IMR-90 (cell line): ENCODE results near the gene PPP6C. TPM values are rescaled to one million over a fixed set of nuclear protein-coding genes. Genes with fewer than 3 reads are reported as not detected.

Source experiments
- ATAC-seq: fragments of 200-7000 bp; cut with Tn5 transposase; 2 replicates; pipeline ENCODE4 v1.9.1; 2020; ENCODE audit warnings: low read depth, mild to moderate bottlenecking, moderate library complexity
- BruUV-seq: library from RNA; stranded (reverse); fragments of 400-500 nt; replicated peaks from 2 replicates; lab custom pipeline; 2021; lab: Mats Ljungman, UMichigan
- CTCF ChIA-PET: fragments of 300-600 bp; formaldehyde crosslinking; extraction: SDS; loops from one replicate; lab custom pipeline; 2021; ENCODE audit warnings: antibody characterized with exemption; lab: Yijun Ruan, JAX
- POLR2A ChIA-PET: fragments of 300-600 bp; sonication (Branson Sonifier 250); formaldehyde crosslinking; loops from one replicate; lab custom pipeline; 2022; ENCODE audit warnings: antibody characterized with exemption; ENCODE audit not compliant: unreplicated experiment; lab: Charles Lee
- DNase-seq: peaks from one replicate; pipeline ENCODE4 v3.0.0; 2013
- H2AFZ ChIP-seq: replicated peaks from 2 replicates; pipeline ENCODE3; 2013; ENCODE audit warnings: low read length, mild to moderate bottlenecking; ENCODE audit not compliant: poor library complexity
- H2AK5ac ChIP-seq: 2 replicates; pipeline ENCODE4 v1.6.1; 2013; ENCODE audit warnings: low read depth, low read length, inconsistent platforms
- H2AK9ac ChIP-seq: replicated peaks from 2 replicates; pipeline ENCODE3; 2013; ENCODE audit warnings: mild to moderate bottlenecking, low read depth, low read length, moderate library complexity; ENCODE audit not compliant: poor library complexity
- H2BK120ac ChIP-seq: 2 replicates; pipeline ENCODE4 v1.6.1; 2013; ENCODE audit warnings: low read depth, low read length, inconsistent platforms
- H2BK15ac ChIP-seq: 3 replicates; pipeline ENCODE4 v1.6.1; 2013; ENCODE audit warnings: low read depth, low read length, inconsistent platforms
- H2BK20ac ChIP-seq: 2 replicates; pipeline ENCODE4 v1.6.1; 2013; ENCODE audit warnings: low read depth, mild to moderate bottlenecking, inconsistent platforms, low read length, moderate library complexity
- H2BK5ac ChIP-seq: 2 replicates; pipeline ENCODE4 v1.6.1; 2013; ENCODE audit warnings: mild to moderate bottlenecking, low read depth, low read length, inconsistent platforms; ENCODE audit not compliant: poor library complexity, severe bottlenecking
- H3K14ac ChIP-seq: replicated peaks from 2 replicates; pipeline ENCODE4 v1.6.1; 2013; ENCODE audit warnings: low read depth, low read length, inconsistent platforms
- H3K18ac ChIP-seq: 2 replicates; pipeline ENCODE4 v1.6.1; 2013; ENCODE audit warnings: low read depth, low read length, control low read depth
- H3K23ac ChIP-seq: 2 replicates; pipeline ENCODE4 v1.6.1; 2013; ENCODE audit warnings: low read depth, low read length, inconsistent platforms
- H3K27ac ChIP-seq: 2 replicates; pipeline ENCODE4 v1.5.1; 2013; ENCODE audit warnings: mild to moderate bottlenecking, control low read depth, low read length; ENCODE audit not compliant: insufficient read depth
- H3K27me3 ChIP-seq: 2 replicates; pipeline ENCODE4 v1.6.1; 2013; ENCODE audit warnings: low read length; ENCODE audit not compliant: control insufficient read depth, insufficient read depth
- H3K36me3 ChIP-seq: 2 replicates; pipeline ENCODE4 v1.6.1; 2013; ENCODE audit warnings: low read length, mixed read lengths; ENCODE audit not compliant: control insufficient read depth, insufficient read depth
- H3K4ac ChIP-seq: 2 replicates; pipeline ENCODE4 v1.6.1; 2013; ENCODE audit warnings: low read depth, low read length, inconsistent platforms
- H3K4me1 ChIP-seq: 2 replicates; pipeline ENCODE4 v1.6.1; 2013; ENCODE audit warnings: low read length, mixed read lengths; ENCODE audit not compliant: control insufficient read depth, insufficient read depth
- H3K4me2 ChIP-seq: 2 replicates; pipeline ENCODE4 v1.6.1; 2013; ENCODE audit warnings: low read depth, mild to moderate bottlenecking, control low read depth, low read length, moderate library complexity
- H3K4me3 ChIP-seq: 2 replicates; pipeline ENCODE4 v1.5.1; 2013; ENCODE audit warnings: low read depth, mild to moderate bottlenecking, control low read depth, low read length, moderate library complexity; ENCODE audit not compliant: insufficient read depth
- H3K56ac ChIP-seq: 2 replicates; pipeline ENCODE4 v1.6.1; 2013; ENCODE audit warnings: low read length, inconsistent platforms; ENCODE audit not compliant: insufficient read depth; ENCODE audit errors: extremely low read depth
- H3K79me1 ChIP-seq, 2 experiments: 2 replicates each; pipeline ENCODE4 v1.6.1; 2013; ENCODE audit warnings: low read length in 2 of 2, inconsistent platforms in 1 of 2, low read depth in 1 of 2
- H3K9ac ChIP-seq: 2 replicates; pipeline ENCODE4 v1.6.1; 2013; ENCODE audit warnings: low read depth, low read length, control low read depth
- H3K9me1 ChIP-seq: 2 replicates; pipeline ENCODE4 v1.6.1; 2013; ENCODE audit warnings: low read length, inconsistent platforms; ENCODE audit not compliant: insufficient read depth
- H3K9me3 ChIP-seq: 2 replicates; pipeline ENCODE4 v1.6.1; 2013; ENCODE audit warnings: low read length; ENCODE audit not compliant: control insufficient read depth, insufficient read depth
- H4K20me1 ChIP-seq: 2 replicates; pipeline ENCODE4 v1.6.1; 2013; ENCODE audit warnings: low read length, inconsistent platforms; ENCODE audit not compliant: insufficient read depth
- H4K5ac ChIP-seq: 2 replicates; pipeline ENCODE4 v1.6.1; 2013; ENCODE audit warnings: mild to moderate bottlenecking, low read depth, low read length, control low read depth
- H4K8ac ChIP-seq, 2 experiments: 2 replicates each; pipeline ENCODE4 v1.6.1; 2013; ENCODE audit warnings: low read depth in 2 of 2, low read length in 2 of 2, control low read depth in 1 of 2, inconsistent platforms in 1 of 2
- H4K91ac ChIP-seq: 2 replicates; pipeline ENCODE4 v1.6.1; 2013; ENCODE audit warnings: low read depth, low read length, inconsistent platforms; ENCODE audit not compliant: insufficient read depth
- BHLHE40 ChIP-seq: fragments of 150-350 bp; IDR thresholded peaks from 2 replicates; pipeline ENCODE4 v1.6.1; 2016; ENCODE audit warnings: mild to moderate bottlenecking, low read depth, low read length
- CTCF ChIP-seq: conservative IDR thresholded peaks from 2 replicates; pipeline ENCODE4 v1.5.1; 2012; ENCODE audit warnings: mild to moderate bottlenecking, low read depth, low read length, improper control_type of control experiment
- MAZ ChIP-seq: IDR thresholded peaks from 2 replicates; pipeline ENCODE4 v1.6.1; 2012; ENCODE audit warnings: low read depth, mild to moderate bottlenecking, low read length, improper control_type of control experiment, moderate library complexity, borderline replicate concordance
- POLR2A ChIP-seq: IDR thresholded peaks from 2 replicates; pipeline ENCODE4 v1.6.1; 2012; ENCODE audit warnings: mild to moderate bottlenecking, low read depth, low read length
- USF2 ChIP-seq: fragments of 150-350 bp; IDR thresholded peaks from 2 replicates; pipeline ENCODE4 v1.6.1; 2017; ENCODE audit warnings: mild to moderate bottlenecking, antibody characterized with exemption, low read length, low read depth
- WGBS, 2 experiments: methylation state at CpG; one replicate each; pipeline versions ENCODE4 v1.1.5 to v1.1.7; 2013; ENCODE audit warnings: missing lambda C conversion rate in 2 of 2; ENCODE audit not compliant: insufficient read length in 1 of 2; ENCODE audit errors: extremely low coverage in 2 of 2; 5-methylcytosine and 5-hydroxymethylcytosine counted together
- dilution Hi-C: fragments of 300-500 bp; cut with HindIII; formaldehyde crosslinking; loops from one replicate; pipeline ENCODE4 v1.14.3; 2018; ENCODE audit warnings: low sequenced_read_pairs; ENCODE audit not compliant: unreplicated experiment
- in situ Hi-C: fragments of 300-500 bp; cut with MboI; formaldehyde crosslinking; loops from 3 replicates; pipeline ENCODE4 v1.14.3; 2019; ENCODE audit warnings: low sequenced_read_pairs, inconsistent platforms, mixed read lengths
- intact Hi-C: fragments of 100-400 bp; cut with micrococcal nuclease; formaldehyde crosslinking; loops from 2 replicates; pipeline ENCODE4 v1.10.0; 2022
- polyA plus RNA-seq, 3 experiments: library from polyadenylated mRNA; depleted of rRNA; stranded (reverse); fragments of >200 nt; gene quantifications; 2 replicates each; pipeline ENCODE4 v1.2.3, GENCODE V29; 2012; ENCODE audit warnings: low replicate concordance in 1 of 3
- total RNA-seq: library from RNA; depleted of rRNA; stranded (reverse); fragments of >200 nt; gene quantifications from 2 replicates; pipeline ENCODE4 v1.2.3, GENCODE V29; 2012

Gene PPP6C
- total and polyA plus RNA-seq, 2 of the 4 experiments (the other 2 are of a cell fraction), result 14.5 to 15.4 TPM

- whole genome bisulfite sequencing, 2 experiments, result 4% methylated on average over 8 of the region's 54 CpGs; no CpG with 5 or more reads in 1 of the 2 experiments
- BruUV-seq, result no TSS peak
Measured at GRCh38 chr9:125142560-125143376, 46.8 kb downstream of the PPP6C start.

More at GRCh38 chr9:125142560-125143376, 46.8 kb downstream of the PPP6C start:
- H2AK5ac ChIP-seq, result peak overlapping the region; percentile 77; the same call in 1 of the 2 replicates
- H2BK120ac ChIP-seq, result peak overlapping the region; percentile 52
- H3K4me1 ChIP-seq, result peaks cover 5% of the 10 kb centered on the region; the same call in 1 of the 2 replicates
- peak overlapping the region; percentile 78 for H3K4ac ChIP-seq
- H3K56ac ChIP-seq, result peak overlapping the region; percentile 51; the same call in 1 of the 2 replicates
- H3K9me3 ChIP-seq, result no peaks in the 10 kb centered on the region
- H4K5ac ChIP-seq, result peak overlapping the region; percentile 28; the same call in 1 of the 2 replicates
- in situ Hi-C loops, result loop anchor here (5.0 to 10.0 kb wide), 3 partner anchors 200 to 368 kb away; partner anchors contain the start of genes ARPC5L, GOLGA1, NR6A1 and OLFML2A
- no peaks in the 10 kb centered on the region for H3K9me1 ChIP-seq
- H3K27me3 ChIP-seq, result no peaks in the 10 kb centered on the region
- H2BK20ac ChIP-seq, result peak overlapping the region; percentile 36; the same call in 1 of the 2 replicates
- peak overlapping the region in 1 of 2 experiments; percentile 76; a peak in 1 of 4 replicates for H4K8ac ChIP-seq
- ATAC-seq, result no peak; the same call in 1 of the 2 replicates
- H2AFZ ChIP-seq, result peak overlapping the region; percentile 81
- peaks cover 11 to 43% of the 10 kb centered on the region in 2 experiments for H3K79me1 ChIP-seq
- H3K9ac ChIP-seq, result peak overlapping the region; percentile 59
- dilution Hi-C loops, result no loop called here
- ChIA-PET POLR2A (interaction anchor here (0.5 kb wide), 1 partner anchor 36 kb away, joined by 6 read pairs; no protein-coding TSS in a partner anchor), CTCF (interaction anchor here (0.6 to 1.2 kb wide), 5 partner anchors 12 to 103 kb away, joined by 3 read pairs; no protein-coding TSS in a partner anchor)
- no peak for TF ChIP-seq CTCF
- TF ChIP-seq MAZ, result no peak
- no peak for TF ChIP-seq BHLHE40
- TF ChIP-seq USF2, result no peak
- no peak for TF ChIP-seq POLR2A
- H3K4me2 ChIP-seq, result peak overlapping the region; percentile 86
- peak overlapping the region; percentile 28 for H2BK5ac ChIP-seq
- intact Hi-C loops, result loop anchor here (1.0 to 2.0 kb wide), 4 partner anchors 201 to 368 kb away; partner anchors contain the start of gene GOLGA1
- peak overlapping the region; percentile 85 for H2AK9ac ChIP-seq
- H4K20me1 ChIP-seq, result peaks cover 3% of the 10 kb centered on the region; the same call in 1 of the 2 replicates
- no peaks in the 10 kb centered on the region; the same call in 1 of the 2 replicates for H3K36me3 ChIP-seq
- H2BK15ac ChIP-seq, result peak overlapping the region; percentile 20; the same call in 1 of the 3 replicates
- H3K23ac ChIP-seq, result peak overlapping the region; percentile 94; the same call in 1 of the 2 replicates
- H3K14ac ChIP-seq, result peak overlapping the region; percentile 86
- H3K4me3 ChIP-seq, result peak overlapping the region; percentile 60
- H4K91ac ChIP-seq, result 0 out of 2 replicates have a peak overlapping the region, but pooled peaks have one; percentile 17
- no peak for DNase-seq
- peak overlapping the region; percentile 12 for H3K18ac ChIP-seq
- H3K27ac ChIP-seq, result peak overlapping the region; percentile 5; the same call in 1 of the 2 replicates
